GM12801 (cell line): ENCODE results near the gene COL5A2.

ENCODE experiments used
- TF ChIP-seq, protein P1 (sequence below): IDR thresholded peaks from one replicate; pipeline ENCODE4 v1.5.1; 2011; ENCODE audit warnings: control low read depth; ENCODE audit not compliant: insufficient read length; ENCODE audit errors: extremely low read depth

Gene COL5A2

DNA sequence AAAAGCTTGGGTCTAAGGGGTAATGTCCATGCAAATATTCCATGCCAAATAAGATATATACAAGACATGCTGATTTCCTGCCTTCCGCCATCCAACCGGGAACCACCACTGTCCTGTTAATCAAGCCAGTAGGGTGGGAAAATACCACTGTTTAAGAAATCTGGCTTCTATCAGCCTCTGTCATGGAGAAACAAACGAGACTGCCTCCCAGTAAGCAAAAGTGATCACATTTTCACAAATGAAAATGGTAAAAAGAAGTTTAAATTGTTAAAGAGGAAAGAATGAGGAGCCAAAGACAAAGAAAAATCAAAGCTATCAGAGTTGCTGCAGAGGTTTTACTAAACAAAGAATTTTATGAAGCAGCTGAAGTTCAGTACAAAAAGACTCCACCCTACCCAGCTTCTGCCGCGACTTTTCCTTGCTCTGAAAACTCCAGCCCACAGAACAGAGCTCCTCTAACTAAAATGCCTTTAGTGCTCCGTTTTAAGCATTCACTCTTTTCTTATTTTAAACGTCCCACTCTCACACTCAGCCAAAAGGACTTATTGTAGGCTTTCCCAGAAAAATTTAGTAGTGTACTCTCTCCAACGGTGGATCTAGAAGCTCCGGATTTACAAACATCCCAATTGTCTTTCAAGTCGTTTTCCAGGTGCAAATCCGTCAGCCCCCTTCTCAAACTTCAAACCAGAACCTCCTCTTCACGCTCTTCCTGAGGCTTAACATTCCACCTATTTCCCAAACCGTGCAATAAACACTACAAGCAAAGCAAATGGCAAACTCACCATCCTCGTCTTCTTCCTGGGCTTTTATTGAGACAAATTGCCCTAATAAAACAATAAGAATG is 613 bp downstream of the COL5A2 start:
- TF ChIP-seq, protein P1, sequence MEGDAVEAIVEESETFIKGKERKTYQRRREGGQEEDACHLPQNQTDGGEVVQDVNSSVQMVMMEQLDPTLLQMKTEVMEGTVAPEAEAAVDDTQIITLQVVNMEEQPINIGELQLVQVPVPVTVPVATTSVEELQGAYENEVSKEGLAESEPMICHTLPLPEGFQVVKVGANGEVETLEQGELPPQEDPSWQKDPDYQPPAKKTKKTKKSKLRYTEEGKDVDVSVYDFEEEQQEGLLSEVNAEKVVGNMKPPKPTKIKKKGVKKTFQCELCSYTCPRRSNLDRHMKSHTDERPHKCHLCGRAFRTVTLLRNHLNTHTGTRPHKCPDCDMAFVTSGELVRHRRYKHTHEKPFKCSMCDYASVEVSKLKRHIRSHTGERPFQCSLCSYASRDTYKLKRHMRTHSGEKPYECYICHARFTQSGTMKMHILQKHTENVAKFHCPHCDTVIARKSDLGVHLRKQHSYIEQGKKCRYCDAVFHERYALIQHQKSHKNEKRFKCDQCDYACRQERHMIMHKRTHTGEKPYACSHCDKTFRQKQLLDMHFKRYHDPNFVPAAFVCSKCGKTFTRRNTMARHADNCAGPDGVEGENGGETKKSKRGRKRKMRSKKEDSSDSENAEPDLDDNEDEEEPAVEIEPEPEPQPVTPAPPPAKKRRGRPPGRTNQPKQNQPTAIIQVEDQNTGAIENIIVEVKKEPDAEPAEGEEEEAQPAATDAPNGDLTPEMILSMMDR, result no peak

DNA sequence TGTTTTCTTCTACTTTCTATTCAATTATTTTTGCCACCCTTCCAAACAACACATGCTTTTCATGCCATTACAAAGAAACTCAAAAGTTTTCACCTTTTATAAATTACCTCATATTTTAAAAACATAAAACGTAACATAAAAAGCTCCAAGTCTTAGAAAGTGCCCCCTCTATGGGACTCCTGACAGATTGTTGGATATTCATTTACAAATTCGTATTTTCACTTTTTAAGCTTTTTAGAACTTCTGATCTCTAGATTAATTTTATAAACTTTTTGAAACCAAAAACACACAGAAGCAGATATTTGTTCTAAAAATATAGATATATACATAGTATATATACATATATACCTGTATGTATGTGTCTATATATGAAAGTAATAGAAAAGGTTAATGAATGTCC is 1.5 kb downstream of the COL5A2 start:
- TF ChIP-seq, protein P1, result no peak

DNA sequence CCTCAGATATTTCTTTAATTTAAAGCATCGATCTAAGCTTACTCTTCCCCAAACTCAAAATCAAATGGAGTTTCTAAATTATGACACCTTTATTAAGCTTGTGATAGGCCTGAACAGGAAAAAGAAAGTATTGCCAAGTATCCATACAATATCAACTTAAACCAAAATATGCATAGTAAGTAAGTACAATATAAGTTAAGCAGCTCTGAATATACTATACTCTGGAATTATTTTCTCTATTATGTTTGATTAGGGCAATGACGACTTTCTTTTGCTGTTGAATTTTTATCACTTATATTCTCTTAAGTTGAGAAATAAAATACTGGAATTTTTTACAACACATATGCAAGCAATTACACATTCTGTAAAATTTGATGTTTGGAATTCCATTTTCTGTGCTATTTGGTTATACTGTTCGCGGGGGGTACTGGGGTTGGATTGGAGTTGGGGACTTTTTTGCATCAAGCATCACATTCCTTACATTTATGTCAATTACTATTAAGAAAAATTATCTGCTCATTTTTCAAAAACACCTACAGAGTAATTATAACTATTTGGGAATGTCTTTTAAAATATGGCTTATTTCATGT is 2.2 kb downstream of the COL5A2 start:
- TF ChIP-seq, protein P1, result no peak

DNA sequence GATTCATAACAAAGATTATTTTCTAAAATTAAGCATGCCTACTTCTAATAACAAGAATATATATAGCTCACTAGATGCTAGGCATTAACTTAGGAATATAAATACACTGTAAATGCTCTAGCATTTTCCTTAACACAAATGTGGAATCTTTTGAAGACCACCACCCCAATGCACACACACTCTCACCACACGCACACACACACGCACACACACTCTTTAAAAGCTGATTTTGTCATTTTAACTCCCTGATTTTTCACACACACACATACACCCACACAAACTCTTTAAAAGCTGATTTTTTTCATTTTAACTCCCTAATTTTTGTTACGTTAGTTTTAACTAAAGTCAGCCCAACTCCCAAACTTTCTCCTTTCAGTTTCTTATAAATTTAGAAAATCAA is 3.0 kb downstream of the COL5A2 start:
- TF ChIP-seq, protein P1, result no peak

DNA sequence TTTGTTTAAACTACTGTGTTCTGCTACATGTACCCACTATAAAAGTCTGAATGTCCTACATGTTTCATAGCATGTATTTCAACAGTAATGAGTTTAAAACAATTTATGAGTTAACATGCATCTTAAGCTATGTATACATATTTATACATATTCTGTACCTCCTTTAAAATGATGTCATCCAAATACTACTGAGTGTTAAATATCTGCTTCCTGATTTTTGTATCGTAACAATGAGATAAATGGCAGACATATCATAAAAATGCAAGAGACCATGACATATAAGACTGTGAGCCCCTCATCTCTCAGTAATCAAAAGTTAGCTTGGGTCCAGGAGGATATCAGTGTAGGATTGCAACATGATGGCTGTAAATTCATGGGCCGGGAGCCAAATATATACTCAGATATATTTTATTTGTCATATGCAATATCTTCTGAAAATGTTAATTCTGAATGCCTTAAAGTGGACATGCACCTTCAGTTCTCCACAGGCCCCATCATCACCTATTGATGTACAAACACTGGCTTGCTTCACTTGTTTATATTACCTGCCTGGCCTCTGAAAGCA is 3.6 kb downstream of the COL5A2 start:
- TF ChIP-seq, protein P1, result no peak

DNA sequence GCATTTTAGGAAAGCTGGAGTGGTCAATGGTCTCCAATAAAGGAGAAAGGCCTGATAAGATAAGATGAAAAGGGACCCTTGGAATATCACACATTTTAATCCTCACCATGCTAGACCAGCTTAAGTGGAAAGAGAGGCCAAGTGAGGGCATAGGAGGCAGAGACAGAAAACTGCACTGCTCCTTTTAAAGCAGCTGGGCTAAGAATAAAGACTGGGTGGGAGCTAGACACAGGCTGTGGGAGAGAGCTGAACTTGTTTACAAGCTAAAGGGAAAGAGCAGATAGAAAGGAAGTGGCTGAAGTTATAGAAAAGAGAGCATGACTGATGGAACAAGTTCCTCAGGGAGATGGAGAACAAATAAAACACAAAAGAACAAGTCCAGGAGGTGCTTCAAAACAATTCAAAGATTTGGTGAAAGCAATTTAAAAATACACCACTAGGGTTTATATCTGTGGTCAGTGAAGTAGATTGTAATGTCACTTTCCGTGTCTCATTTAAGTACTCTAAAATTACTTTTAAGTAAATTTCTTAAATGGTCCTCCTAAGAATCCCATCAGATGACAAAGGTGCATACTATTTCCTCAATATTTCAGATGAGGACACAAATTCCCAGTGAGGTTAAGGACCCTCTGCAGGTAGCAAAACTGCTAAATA is 7.5 kb downstream of the COL5A2 start:
- TF ChIP-seq, protein P1, result no peak

DNA sequence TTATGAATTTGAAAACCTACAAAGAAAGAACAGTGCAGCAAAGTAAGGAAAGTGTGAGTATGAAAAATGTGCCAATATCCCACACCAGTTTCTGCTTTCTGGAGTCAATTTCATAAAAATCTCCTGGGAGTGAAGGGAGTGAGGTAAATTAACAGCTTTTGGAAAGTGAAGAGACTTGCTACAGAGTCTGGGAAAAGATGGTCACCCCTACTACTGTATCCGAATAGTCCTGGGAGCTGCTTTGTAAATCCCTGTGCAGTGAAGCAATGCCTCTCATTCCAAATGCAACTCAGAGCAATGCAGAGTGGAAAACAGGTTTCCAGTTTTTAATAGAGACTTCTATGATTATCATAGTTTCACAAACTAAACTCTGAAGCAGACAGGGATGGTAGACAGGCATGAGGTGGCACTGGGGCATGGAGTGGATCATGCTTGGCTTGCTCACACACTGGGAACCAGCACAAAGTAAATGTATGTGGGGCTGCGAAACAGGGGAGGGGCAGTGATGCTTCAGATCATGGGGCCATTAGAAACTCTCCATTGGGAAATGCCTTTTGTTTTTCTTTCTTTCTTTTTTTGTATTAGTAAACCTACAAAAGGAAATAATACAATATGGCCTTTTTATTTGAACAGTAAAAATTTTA is 10.6 kb downstream of the COL5A2 start:
- TF ChIP-seq, protein P1, result no peak
